HG03159 (cell line): ENCODE data around the gene FKBP8.

Experiments used
- ATAC-seq: cut with Tn5 transposase; IDR thresholded peaks from one replicate; pipeline ENCODE4 v1.9.1; 2021; ENCODE audit warnings: mild to moderate bottlenecking, moderate library complexity; ENCODE audit not compliant: unreplicated experiment

The FKBP8 gene

DNA sequence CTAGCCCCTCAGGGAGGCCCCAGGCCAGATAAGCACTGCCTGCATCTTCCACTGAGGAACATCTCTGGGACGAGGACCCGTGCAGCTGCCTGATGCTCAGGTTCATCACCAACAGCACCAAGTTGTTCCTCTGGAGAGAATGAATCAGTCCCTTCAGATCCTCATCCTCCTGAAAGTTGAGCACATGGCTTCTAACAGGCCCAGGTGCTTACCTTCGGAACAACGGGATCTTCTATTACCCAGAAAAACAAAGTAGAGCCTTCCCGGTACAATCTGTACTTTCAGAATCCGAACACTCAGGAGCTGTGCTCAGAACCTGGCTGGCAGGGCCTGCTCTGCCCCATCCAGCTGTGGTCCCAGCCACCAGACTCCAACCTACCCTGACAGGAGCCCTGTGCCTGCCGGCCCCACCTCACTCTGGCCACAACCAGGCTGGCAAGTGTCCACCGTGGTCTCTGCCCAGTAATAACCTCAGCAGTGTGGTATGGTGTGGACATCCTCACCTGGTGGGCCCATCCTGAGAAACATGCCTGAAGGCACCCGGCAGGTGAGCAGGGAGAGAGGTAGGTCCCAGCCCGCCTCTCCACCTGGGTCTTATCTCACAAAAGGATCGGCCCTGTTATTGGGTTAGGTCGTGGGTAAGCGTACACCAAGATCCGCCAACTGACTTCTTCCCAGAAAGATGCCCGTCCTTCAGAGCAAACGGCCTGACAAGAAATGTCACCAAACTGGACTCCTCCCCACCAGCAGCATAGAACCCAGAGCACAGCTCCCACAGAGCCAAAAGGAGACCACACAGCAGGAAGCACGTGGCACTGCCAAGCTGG is 55.6 kb downstream of the FKBP8 start:
- ATAC-seq, result no peak

DNA sequence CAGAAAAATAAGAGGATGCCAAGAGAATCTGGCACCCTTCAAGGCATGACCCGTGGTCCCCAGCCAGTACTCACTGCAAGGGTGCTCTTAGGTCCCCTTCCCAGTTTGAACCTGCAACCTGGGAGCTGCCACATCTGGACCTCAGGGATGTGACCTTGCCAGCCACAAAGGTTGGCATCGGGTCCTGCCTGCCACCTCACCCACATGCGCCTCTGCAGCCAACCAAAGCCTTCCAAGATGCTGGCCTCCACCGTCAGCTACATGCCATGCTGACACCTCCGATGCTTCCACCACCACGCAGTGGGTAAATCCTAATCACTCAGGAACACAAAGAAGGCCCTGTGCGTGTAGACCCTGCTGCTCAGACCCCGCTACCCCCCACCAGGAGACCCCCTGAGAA is 56.6 kb downstream of the FKBP8 start:
- ATAC-seq, result no peak

DNA sequence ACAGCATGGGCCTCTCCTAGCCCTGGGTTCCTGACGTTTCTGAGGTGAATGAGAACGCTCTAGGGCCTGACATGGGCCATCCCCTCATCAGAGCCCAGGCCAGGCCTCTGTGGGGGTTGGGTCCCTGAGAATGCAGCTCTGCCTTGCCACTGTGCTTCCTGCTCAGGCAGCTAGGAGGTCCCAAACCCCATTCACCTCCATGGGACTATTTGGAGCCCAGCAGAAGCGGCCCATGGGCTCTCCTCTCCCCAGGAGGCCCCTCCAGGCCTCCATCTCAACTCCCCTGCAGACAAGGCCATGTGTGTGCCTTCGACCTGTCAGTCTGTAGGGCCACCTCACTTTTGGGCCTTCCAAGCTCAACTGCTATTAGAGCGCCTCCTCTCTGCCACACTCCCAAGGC is 58.4 kb downstream of the FKBP8 start:
- ATAC-seq, result no peak

DNA sequence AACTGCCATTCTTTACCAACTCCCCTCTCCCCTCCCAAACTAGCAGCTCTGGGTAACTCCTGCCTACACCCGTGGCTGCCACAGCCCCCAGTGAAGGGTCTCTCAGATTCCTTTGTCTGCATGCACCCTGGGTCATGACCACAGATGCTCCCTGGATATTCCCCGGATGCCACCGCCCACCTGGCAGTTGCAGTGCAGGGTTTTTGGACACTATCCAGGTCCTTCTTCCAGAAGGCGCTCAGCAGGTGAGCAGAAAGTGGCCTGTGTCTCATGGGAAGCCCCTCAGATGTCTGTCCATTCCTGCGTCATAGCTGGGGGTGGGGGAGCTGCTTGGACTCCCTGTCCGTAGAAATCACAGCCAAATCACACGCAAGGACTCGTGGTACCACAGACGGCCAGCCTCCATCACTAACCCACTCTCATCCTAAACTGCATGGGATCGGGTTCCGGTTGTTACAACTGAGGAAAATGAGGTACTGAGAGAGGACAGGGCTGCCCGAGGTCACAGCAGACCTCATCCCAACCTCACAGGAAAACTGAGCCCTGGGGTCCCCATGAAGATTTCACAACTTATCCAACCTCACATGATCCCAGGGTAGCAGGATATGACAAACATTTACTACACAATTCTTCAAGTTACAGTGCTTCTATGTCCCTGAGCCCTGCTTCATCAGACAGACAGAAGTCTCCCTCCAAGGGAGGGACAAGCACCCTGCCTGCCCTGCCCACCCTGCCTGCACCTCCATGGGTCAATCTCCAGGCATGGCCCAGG is 60.1 kb downstream of the FKBP8 start:
- no peak for ATAC-seq
